Activated CD4-positive, alpha-beta T cell treated with anti-CD3 and anti-CD28 coated beads, Interleukin-2, amount 10 ng/mL, durations not matched to agents 24 days and 14 days (primary cell): ENCODE measurements around the gene RAB40C. TPM values are rescaled to one million over a fixed set of nuclear protein-coding genes. Genes with fewer than 3 reads are reported as not detected.

Experiments
- DNase-seq: peaks from one replicate; pipeline ENCODE4 v3.0.0; 2022
- H3K27ac Mint-ChIP-seq: one replicate; pipeline ENCODE4 v1.8.0; 2022; ENCODE audit warnings: mild to moderate bottlenecking, mixed read lengths
- H3K27me3 Mint-ChIP-seq: one replicate; pipeline ENCODE4 v1.8.0; 2022; ENCODE audit warnings: mixed read lengths
- H3K36me3 Mint-ChIP-seq: one replicate; pipeline ENCODE4 v1.8.0; 2022; ENCODE audit warnings: low read depth, mild to moderate bottlenecking, mixed read lengths
- H3K4me1 Mint-ChIP-seq: one replicate; pipeline ENCODE4 v1.8.0; 2021; ENCODE audit warnings: mixed read lengths
- H3K4me3 Mint-ChIP-seq: one replicate; pipeline ENCODE4 v1.8.0; 2022; ENCODE audit warnings: mild to moderate bottlenecking, moderate library complexity, mixed read lengths
- H3K9me3 Mint-ChIP-seq: one replicate; pipeline ENCODE4 v1.8.0; 2021; ENCODE audit warnings: mixed read lengths
- intact Hi-C: fragments of 100-400 bp; cut with micrococcal nuclease; formaldehyde crosslinking; loops from one replicate; pipeline ENCODE4 v1.15.1; 2023
- total RNA-seq: library from RNA; stranded (reverse); gene quantifications from 2 replicates; pipeline ENCODE4 v1.2.3, GENCODE V29; 2022

RAB40C gene
- total RNA-seq, 1 donor from 2014 or later = 16.5 TPM

GRCh38 chr16:555528-556473 lies 34.1 kb upstream of the RAB40C start:
- H3K4me1 Mint-ChIP-seq = no peaks in the 10 kb centered on the region
- H3K27me3 Mint-ChIP-seq = peaks cover 6% of the 10 kb centered on the region
- no peak overlapping the region for H3K27ac Mint-ChIP-seq
- no peaks in the 10 kb centered on the region for H3K9me3 Mint-ChIP-seq
- H3K36me3 Mint-ChIP-seq = peaks cover 2% of the 10 kb centered on the region
- DNase-seq = no peak
- H3K4me3 Mint-ChIP-seq = no peak overlapping the region
- intact Hi-C loops = no loop called here

GRCh38 chr16:556474-557173 lies 33.2 kb upstream of the RAB40C start:
- no peak overlapping the region for H3K27ac Mint-ChIP-seq
- H3K4me1 Mint-ChIP-seq = no peaks in the 10 kb centered on the region
- H3K9me3 Mint-ChIP-seq = no peaks in the 10 kb centered on the region
- peaks cover 8% of the 10 kb centered on the region for H3K27me3 Mint-ChIP-seq
- intact Hi-C loops = no loop called here
- no peak overlapping the region for H3K4me3 Mint-ChIP-seq
- no peak for DNase-seq
- peaks cover 2% of the 10 kb centered on the region for H3K36me3 Mint-ChIP-seq

- peaks cover 2% of the 10 kb centered on the region for H3K36me3 Mint-ChIP-seq
- no peaks in the 10 kb centered on the region for H3K9me3 Mint-ChIP-seq
- intact Hi-C loops = no loop called here
Observed at GRCh38 chr16:557463-558297, 32.2 kb upstream of the RAB40C start.

GRCh38 chr16:558298-559020 lies 31.4 kb upstream of the RAB40C start:
- H3K27ac Mint-ChIP-seq = no peak overlapping the region
- no peaks in the 10 kb centered on the region for H3K9me3 Mint-ChIP-seq
- H3K4me3 Mint-ChIP-seq = no peak overlapping the region
- H3K27me3 Mint-ChIP-seq = peaks cover 10% of the 10 kb centered on the region
- intact Hi-C loops = no loop called here
- H3K4me1 Mint-ChIP-seq = no peaks in the 10 kb centered on the region
- H3K36me3 Mint-ChIP-seq = peaks cover 2% of the 10 kb centered on the region
- DNase-seq = no peak

More at GRCh38 chr16:557463-558297, 32.2 kb upstream of the RAB40C start:
- H3K4me3 Mint-ChIP-seq = no peak overlapping the region
- H3K27me3 Mint-ChIP-seq = peaks cover 10% of the 10 kb centered on the region
- H3K4me1 Mint-ChIP-seq = no peaks in the 10 kb centered on the region
- H3K27ac Mint-ChIP-seq = no peak overlapping the region
- no peak for DNase-seq

GRCh38 chr16:559021-559380 lies 30.9 kb upstream of the RAB40C start:
- Mint-ChIP-seq H3K9me3 (no peaks in the 10 kb centered on the region), H3K4me3 (no peak overlapping the region), H3K36me3 (peaks cover 2% of the 10 kb centered on the region), H3K4me1 (no peaks in the 10 kb centered on the region), H3K27ac (no peak overlapping the region), H3K27me3 (peaks cover 10% of the 10 kb centered on the region)
- intact Hi-C loops = no loop called here
- DNase-seq = no peak

GRCh38 chr16:559411-560203 lies 30.3 kb upstream of the RAB40C start:
- H3K36me3 Mint-ChIP-seq = no peaks in the 10 kb centered on the region
- H3K27ac Mint-ChIP-seq = no peak overlapping the region
- H3K27me3 Mint-ChIP-seq = peaks cover 10% of the 10 kb centered on the region
- intact Hi-C loops = loop anchor here (10.0 kb wide), 2 partner anchors 55 to 105 kb away; partner anchors contain the start of gene RHOT2
- no peaks in the 10 kb centered on the region for H3K9me3 Mint-ChIP-seq
- no peak for DNase-seq
- no peaks in the 10 kb centered on the region for H3K4me1 Mint-ChIP-seq
- H3K4me3 Mint-ChIP-seq = no peak overlapping the region

GRCh38 chr16:560204-560700 lies 29.6 kb upstream of the RAB40C start, which contains the start of gene PRR35:
Gene PRR35, plus strand, starts transcription at chr16:560394. Its CDS starts 2,901 bp downstream, at chr16:563295.
- intact Hi-C loops = loop anchor here (10.0 kb wide), 2 partner anchors 55 to 105 kb away; partner anchors contain the start of gene RHOT2
- Mint-ChIP-seq H3K27me3 (peaks cover 10% of the 10 kb centered on the region), H3K9me3 (no peaks in the 10 kb centered on the region), H3K36me3 (no peaks in the 10 kb centered on the region), H3K27ac (no peak within 1 kb of the TSS), H3K4me1 (no peaks in the 10 kb centered on the region), H3K4me3 (no peak within 1 kb of the TSS)
- DNase-seq = no peak

GRCh38 chr16:560701-561412 lies 29.0 kb upstream of the RAB40C start:
- Mint-ChIP-seq H3K4me3 (no peak overlapping the region), H3K27ac (no peak overlapping the region), H3K4me1 (no peaks in the 10 kb centered on the region), H3K9me3 (no peaks in the 10 kb centered on the region), H3K36me3 (no peaks in the 10 kb centered on the region), H3K27me3 (peaks cover 10% of the 10 kb centered on the region)
- intact Hi-C loops = loop anchor here (10.0 kb wide), 2 partner anchors 54 to 104 kb away; partner anchors contain the start of gene RHOT2
- no peak for DNase-seq

GRCh38 chr16:561413-561794 lies 28.5 kb upstream of the RAB40C start:
- Mint-ChIP-seq H3K4me1 (no peaks in the 10 kb centered on the region), H3K4me3 (no peak overlapping the region), H3K27ac (no peak overlapping the region), H3K36me3 (no peaks in the 10 kb centered on the region), H3K9me3 (no peaks in the 10 kb centered on the region), H3K27me3 (peaks cover 10% of the 10 kb centered on the region)
- DNase-seq = no peak
- intact Hi-C loops = loop anchor here (10.0 kb wide), 2 partner anchors 53 to 103 kb away; partner anchors contain the start of gene RHOT2

- peaks cover 10% of the 10 kb centered on the region for H3K27me3 Mint-ChIP-seq
- no peak overlapping the region for H3K4me3 Mint-ChIP-seq
- no peaks in the 10 kb centered on the region for H3K36me3 Mint-ChIP-seq
- DNase-seq = no peak
- H3K27ac Mint-ChIP-seq = no peak overlapping the region
- no peaks in the 10 kb centered on the region for H3K9me3 Mint-ChIP-seq
- intact Hi-C loops = loop anchor here (10.0 kb wide), 2 partner anchors 53 to 103 kb away; partner anchors contain the start of gene RHOT2
- H3K4me1 Mint-ChIP-seq = peaks cover 7% of the 10 kb centered on the region
Observed at GRCh38 chr16:561957-562938, 27.6 kb upstream of the RAB40C start.
